ENCODE measurements around the gene KMO.

DNA sequence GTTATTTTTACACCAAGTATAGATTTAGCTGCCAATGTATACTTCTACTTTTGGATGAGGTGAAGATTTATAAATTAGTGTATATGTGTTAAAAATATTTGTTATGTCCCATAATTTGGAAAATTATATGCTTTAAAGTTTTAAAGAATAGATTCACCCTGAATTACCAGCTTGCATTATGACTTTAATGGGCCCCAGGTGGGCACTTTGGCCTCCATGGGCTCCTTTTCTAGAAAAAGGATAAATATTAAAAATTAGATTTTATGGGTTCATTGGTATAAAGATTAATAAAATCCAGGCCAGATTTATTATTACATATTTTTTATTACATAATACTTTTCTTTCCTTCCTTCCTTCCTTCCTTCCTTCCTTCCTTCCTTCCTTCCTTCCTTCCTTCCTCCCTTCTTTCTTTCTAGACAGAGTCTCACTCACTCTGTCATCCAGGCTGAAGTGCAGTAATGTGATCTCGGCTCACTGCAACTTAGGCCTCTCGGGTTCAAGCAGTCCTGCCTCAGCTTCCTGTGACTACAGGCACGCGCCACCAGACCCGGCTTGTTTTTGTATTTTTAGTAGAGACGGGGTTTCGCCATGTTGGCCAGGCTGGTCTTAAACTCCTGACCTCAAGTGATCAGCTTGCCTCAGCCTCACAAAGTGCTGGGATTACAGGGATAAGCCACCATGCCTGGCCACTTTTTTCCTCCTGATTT lies 21.9 kb downstream of the KMO start:
- TF ChIP-seq EP300 (IDR thresholded peaks at IDR 0.05) (no peak), POLR2A (IDR thresholded peaks at IDR 0.05) (no peak)
- TF ChIP-seq, protein P1, sequence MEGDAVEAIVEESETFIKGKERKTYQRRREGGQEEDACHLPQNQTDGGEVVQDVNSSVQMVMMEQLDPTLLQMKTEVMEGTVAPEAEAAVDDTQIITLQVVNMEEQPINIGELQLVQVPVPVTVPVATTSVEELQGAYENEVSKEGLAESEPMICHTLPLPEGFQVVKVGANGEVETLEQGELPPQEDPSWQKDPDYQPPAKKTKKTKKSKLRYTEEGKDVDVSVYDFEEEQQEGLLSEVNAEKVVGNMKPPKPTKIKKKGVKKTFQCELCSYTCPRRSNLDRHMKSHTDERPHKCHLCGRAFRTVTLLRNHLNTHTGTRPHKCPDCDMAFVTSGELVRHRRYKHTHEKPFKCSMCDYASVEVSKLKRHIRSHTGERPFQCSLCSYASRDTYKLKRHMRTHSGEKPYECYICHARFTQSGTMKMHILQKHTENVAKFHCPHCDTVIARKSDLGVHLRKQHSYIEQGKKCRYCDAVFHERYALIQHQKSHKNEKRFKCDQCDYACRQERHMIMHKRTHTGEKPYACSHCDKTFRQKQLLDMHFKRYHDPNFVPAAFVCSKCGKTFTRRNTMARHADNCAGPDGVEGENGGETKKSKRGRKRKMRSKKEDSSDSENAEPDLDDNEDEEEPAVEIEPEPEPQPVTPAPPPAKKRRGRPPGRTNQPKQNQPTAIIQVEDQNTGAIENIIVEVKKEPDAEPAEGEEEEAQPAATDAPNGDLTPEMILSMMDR (IDR thresholded peaks at IDR 0.05): no peak
